Measurements from ENCODE around the gene ASTN2.

GRCh38 chr9:116750510-116750909 lies 664.3 kb downstream of the ASTN2 start:
- TF ChIP-seq CTCF (IDR thresholded peaks at IDR 0.05) (no peak), POLR2A (IDR thresholded peaks at IDR 0.05) (no peak)

Data from sigmoid colon (tissue), 3 donors.